Measurements from ENCODE around the gene TCF7L2. TPM values are rescaled to one million over a fixed set of nuclear protein-coding genes. Genes with fewer than 3 reads are reported as not detected.

The TCF7L2 gene
- total RNA-seq, 1 experiment from 2014 or later: 45.2 TPM

DNA sequence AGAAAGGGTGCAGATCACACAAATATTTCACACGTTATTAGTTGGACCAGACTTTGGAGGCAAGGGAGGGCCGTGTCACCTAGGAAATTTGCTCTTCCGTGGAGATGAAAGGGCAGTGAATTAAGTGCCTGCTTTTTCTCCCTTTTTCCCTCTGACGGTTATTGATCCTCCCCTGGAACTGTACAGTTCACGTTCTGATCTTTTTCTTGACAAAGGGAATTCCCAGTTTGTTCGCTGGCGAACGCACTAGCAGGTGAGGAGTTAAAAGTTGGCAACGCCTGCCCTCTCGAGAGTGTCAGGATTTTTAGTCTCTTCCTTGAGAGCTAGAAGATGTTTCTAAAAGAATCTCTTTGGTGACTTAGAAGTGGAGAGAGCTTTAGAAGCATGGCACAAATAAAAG lies 111.5 kb downstream of the TCF7L2 start:
- ChIA-PET CTCF (interaction anchor here (0.6 kb wide), 1 partner anchor 95 kb away, joined by 9 read pairs; no protein-coding TSS in a partner anchor), POLR2A (interaction anchor here (0.7 kb wide), 1 partner anchor 19 kb away, joined by 6 read pairs; no protein-coding TSS in a partner anchor)
- TF ChIP-seq POLR2AphosphoS5 (IDR thresholded peaks at IDR 0.05; ENCODE audit: low read depth, low read length) (no peak), TCF7L2 (IDR thresholded peaks at IDR 0.05; ENCODE audit: low read depth, low read length) (no peak), CTCF (IDR thresholded peaks at IDR 0.05) (no peak), SIN3A (IDR thresholded peaks at IDR 0.05; ENCODE audit: borderline replicate concordance, insufficient read depth, low read depth, low read length) (no peak)
- TF ChIP-seq, protein P1, sequence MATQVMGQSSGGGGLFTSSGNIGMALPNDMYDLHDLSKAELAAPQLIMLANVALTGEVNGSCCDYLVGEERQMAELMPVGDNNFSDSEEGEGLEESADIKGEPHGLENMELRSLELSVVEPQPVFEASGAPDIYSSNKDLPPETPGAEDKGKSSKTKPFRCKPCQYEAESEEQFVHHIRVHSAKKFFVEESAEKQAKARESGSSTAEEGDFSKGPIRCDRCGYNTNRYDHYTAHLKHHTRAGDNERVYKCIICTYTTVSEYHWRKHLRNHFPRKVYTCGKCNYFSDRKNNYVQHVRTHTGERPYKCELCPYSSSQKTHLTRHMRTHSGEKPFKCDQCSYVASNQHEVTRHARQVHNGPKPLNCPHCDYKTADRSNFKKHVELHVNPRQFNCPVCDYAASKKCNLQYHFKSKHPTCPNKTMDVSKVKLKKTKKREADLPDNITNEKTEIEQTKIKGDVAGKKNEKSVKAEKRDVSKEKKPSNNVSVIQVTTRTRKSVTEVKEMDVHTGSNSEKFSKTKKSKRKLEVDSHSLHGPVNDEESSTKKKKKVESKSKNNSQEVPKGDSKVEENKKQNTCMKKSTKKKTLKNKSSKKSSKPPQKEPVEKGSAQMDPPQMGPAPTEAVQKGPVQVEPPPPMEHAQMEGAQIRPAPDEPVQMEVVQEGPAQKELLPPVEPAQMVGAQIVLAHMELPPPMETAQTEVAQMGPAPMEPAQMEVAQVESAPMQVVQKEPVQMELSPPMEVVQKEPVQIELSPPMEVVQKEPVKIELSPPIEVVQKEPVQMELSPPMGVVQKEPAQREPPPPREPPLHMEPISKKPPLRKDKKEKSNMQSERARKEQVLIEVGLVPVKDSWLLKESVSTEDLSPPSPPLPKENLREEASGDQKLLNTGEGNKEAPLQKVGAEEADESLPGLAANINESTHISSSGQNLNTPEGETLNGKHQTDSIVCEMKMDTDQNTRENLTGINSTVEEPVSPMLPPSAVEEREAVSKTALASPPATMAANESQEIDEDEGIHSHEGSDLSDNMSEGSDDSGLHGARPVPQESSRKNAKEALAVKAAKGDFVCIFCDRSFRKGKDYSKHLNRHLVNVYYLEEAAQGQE (IDR thresholded peaks at IDR 0.05; ENCODE audit: insufficient read depth in 1 of 2, low read depth in 2 of 2, low read length in 1 of 2): no peak
- no TSS peak for BruUV-seq (replicated peaks)
- Histone ChIP-seq H3K4me3 (ENCODE audit: low read depth in 2 of 2, low read length in 2 of 2) (no peak overlapping the region), H3K27me3 (ENCODE audit: control insufficient read depth, insufficient read depth, low read length) (no peaks in the 10 kb centered on the region), H3K4me1 (ENCODE audit: control insufficient read depth, insufficient read depth, low read length) (peaks cover 81% of the 10 kb centered on the region), H3K9me3 (ENCODE audit: control insufficient read depth, insufficient read depth, low read depth, low read length) (no peaks in the 10 kb centered on the region), H3K36me3 (ENCODE audit: control insufficient read depth, insufficient read depth, low read length) (no peaks in the 10 kb centered on the region), H3K27ac (ENCODE audit: low read length) (peak overlapping the region; percentile 97)
- no peak for DNase-seq (ENCODE audit: low read depth, low spot score)
- intact Hi-C loops (cut with micrococcal nuclease; ENCODE audit: unreplicated experiment): no loop called here
- no peak for ATAC-seq
- in situ Hi-C loops (cut with HindIII; ENCODE audit: low pct_unique_long_range_greater_than_20kb, low sequenced_read_pairs): no loop called here

DNA sequence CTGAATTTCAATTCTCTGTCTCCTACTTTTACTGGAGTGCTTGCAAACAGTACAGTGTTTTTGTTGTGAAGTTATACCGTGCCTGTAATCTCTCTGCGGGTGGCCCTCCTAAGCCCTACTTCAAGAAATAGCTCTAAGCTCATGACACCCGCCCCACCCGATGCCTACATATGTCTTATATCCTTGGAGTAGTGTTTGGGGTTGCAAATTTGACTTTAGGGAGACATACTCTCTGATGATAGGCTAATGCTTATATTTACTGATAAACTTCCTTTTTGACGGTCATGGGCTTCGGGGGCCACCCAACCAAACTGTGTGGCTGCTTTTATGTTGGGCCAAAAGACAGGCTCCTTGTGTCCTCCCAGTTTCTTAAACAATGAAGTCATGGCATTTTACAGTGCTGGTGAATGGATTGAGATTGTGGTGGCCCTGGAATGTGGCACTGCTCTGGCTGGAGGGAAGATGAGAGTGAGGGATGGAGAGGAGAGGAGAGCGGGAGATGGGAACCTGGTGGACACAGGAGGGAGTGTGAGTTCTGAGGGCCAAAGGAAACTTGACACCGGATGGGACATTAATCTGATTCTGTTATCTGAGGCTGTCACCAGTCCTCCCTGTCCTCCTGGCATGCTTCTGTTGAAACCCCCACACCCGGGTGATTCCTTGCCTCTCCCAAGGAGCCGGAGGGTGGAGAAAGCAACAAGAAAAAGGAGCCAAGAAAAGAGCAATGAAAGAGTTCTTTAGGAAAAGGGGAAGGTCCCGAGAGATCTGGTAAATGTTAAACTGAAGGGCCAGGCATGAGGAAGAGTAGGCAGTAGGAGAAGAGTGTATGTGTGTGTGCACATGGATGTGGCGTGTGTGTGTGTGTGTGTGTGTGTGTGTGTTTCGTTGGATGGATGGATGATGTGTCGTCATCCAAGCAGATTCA lies 113.3 kb downstream of the TCF7L2 start:
- no peaks in the 10 kb centered on the region for H3K36me3 ChIP-seq (ENCODE audit: control insufficient read depth, insufficient read depth, low read length)
- H3K4me3 ChIP-seq (ENCODE audit: low read depth in 2 of 2, low read length in 2 of 2): no peak overlapping the region
- H3K4me1 ChIP-seq (ENCODE audit: control insufficient read depth, insufficient read depth, low read length): peaks cover 80% of the 10 kb centered on the region
- ChIA-PET POLR2A (no interaction called here), CTCF (interaction anchor here (0.7 kb wide), 1 partner anchor 104 kb away, joined by 4 read pairs; no protein-coding TSS in a partner anchor)
- intact Hi-C loops (cut with micrococcal nuclease; ENCODE audit: unreplicated experiment) (no loop called here), in situ Hi-C loops (cut with HindIII; ENCODE audit: low pct_unique_long_range_greater_than_20kb, low sequenced_read_pairs) (no loop called here)
- no peak for TF ChIP-seq POLR2AphosphoS5 (IDR thresholded peaks at IDR 0.05; ENCODE audit: low read depth, low read length)
- TF ChIP-seq, protein P1 (IDR thresholded peaks at IDR 0.05; ENCODE audit: insufficient read depth in 1 of 2, low read depth in 2 of 2, low read length in 1 of 2): no peak
- no peak for TF ChIP-seq CTCF (IDR thresholded peaks at IDR 0.05)
- TF ChIP-seq TCF7L2 (IDR thresholded peaks at IDR 0.05; ENCODE audit: low read depth, low read length): no peak
- no peak for TF ChIP-seq SIN3A (IDR thresholded peaks at IDR 0.05; ENCODE audit: borderline replicate concordance, insufficient read depth, low read depth, low read length)
- ATAC-seq (no peak), DNase-seq (ENCODE audit: low read depth, low spot score) (no peak)
- no peaks in the 10 kb centered on the region for H3K27me3 ChIP-seq (ENCODE audit: control insufficient read depth, insufficient read depth, low read length)
- BruUV-seq (replicated peaks): no TSS peak
- H3K27ac ChIP-seq (ENCODE audit: low read length): peak overlapping the region; percentile 97
- H3K9me3 ChIP-seq (ENCODE audit: control insufficient read depth, insufficient read depth, low read depth, low read length): no peaks in the 10 kb centered on the region
